A673 (cell line): Measurements from ENCODE around the gene ATPAF2.

Experiments
- CTCF ChIP-seq: fragments of 300-800, 200-600 bp; sonication (generic); conservative IDR thresholded peaks from 2 replicates; pipeline ENCODE4 v1.5.1; 2017; ENCODE audit warnings: low read depth, mild to moderate bottlenecking, antibody characterized with exemption, low read length, moderate library complexity, mixed read lengths
- EZH2 ChIP-seq: fragments of 200-600 bp; sonication (generic); IDR thresholded peaks from 2 replicates; pipeline ENCODE4 v1.6.1; 2017; ENCODE audit warnings: borderline replicate concordance, low read depth, mild to moderate bottlenecking, mixed read lengths, antibody characterized with exemption, low read length; ENCODE audit not compliant: poor library complexity, severe bottlenecking

- no peak for TF ChIP-seq CTCF
- no peak for TF ChIP-seq EZH2
Measured at GRCh38 chr17:18055597-18055996, 16.6 kb upstream of the ATPAF2 start.
